ENCODE measurements around the gene THEM5.
"Not testable (repeated sequence)": the region's sequence is repeated elsewhere in the genome, so short reads cannot be mapped to it uniquely, and the experiment has no call there.

Gene THEM5

GRCh38 chr1:151891512-151891911 lies 38.0 kb upstream of the THEM5 start:
- no peak for DNase-seq (ENCODE audit: low spot score)
- no peak for TF ChIP-seq CTCF (IDR thresholded peaks at IDR 0.05; ENCODE audit: borderline replicate concordance, control extremely low read depth, extremely low read depth, insufficient read depth, missing control alignments)
- in situ Hi-C loops (cut with MboI; ENCODE audit: low sequenced_read_pairs, unreplicated experiment), result no loop called here

- no peak for TF ChIP-seq CTCF (IDR thresholded peaks at IDR 0.05; ENCODE audit: borderline replicate concordance, control extremely low read depth, extremely low read depth, insufficient read depth, missing control alignments)
- peak; percentile 38 for DNase-seq (ENCODE audit: low spot score)
- in situ Hi-C loops (cut with MboI; ENCODE audit: low sequenced_read_pairs, unreplicated experiment), result no loop called here
These were observed 35.6 kb upstream of the THEM5 start for GRCh38 chr1:151888972-151889570.

- in situ Hi-C loops (cut with MboI; ENCODE audit: low sequenced_read_pairs, unreplicated experiment), result no loop called here
- no peak for DNase-seq (ENCODE audit: low spot score)
- no peak for TF ChIP-seq CTCF (IDR thresholded peaks at IDR 0.05; ENCODE audit: borderline replicate concordance, control extremely low read depth, extremely low read depth, insufficient read depth, missing control alignments)
These were observed 33.5 kb upstream of the THEM5 start for GRCh38 chr1:151887028-151887427.

GRCh38 chr1:151885479-151885878 lies 32.0 kb upstream of the THEM5 start:
- in situ Hi-C loops (cut with MboI; ENCODE audit: low sequenced_read_pairs, unreplicated experiment), result no loop called here
- no peak for TF ChIP-seq CTCF (IDR thresholded peaks at IDR 0.05; ENCODE audit: borderline replicate concordance, control extremely low read depth, extremely low read depth, insufficient read depth, missing control alignments)
- no peak for DNase-seq (ENCODE audit: low spot score)

- DNase-seq (ENCODE audit: low spot score); in situ Hi-C loops (cut with MboI; ENCODE audit: low sequenced_read_pairs, unreplicated experiment): not testable (repeated sequence)
These were observed 31.4 kb upstream of the THEM5 start for GRCh38 chr1:151884879-151885278.

- DNase-seq (ENCODE audit: low spot score); in situ Hi-C loops (cut with MboI; ENCODE audit: low sequenced_read_pairs, unreplicated experiment): not testable (repeated sequence)
These were observed 30.9 kb upstream of the THEM5 start for GRCh38 chr1:151884445-151884844.

- in situ Hi-C loops (cut with MboI; ENCODE audit: low sequenced_read_pairs, unreplicated experiment); DNase-seq (ENCODE audit: low spot score): not testable (repeated sequence)
These were observed 30.4 kb upstream of the THEM5 start for GRCh38 chr1:151883898-151884297.

GRCh38 chr1:151882918-151883317 lies 29.4 kb upstream of the THEM5 start:
- in situ Hi-C loops (cut with MboI; ENCODE audit: low sequenced_read_pairs, unreplicated experiment); DNase-seq (ENCODE audit: low spot score): not testable (repeated sequence)

GRCh38 chr1:151882466-151882865 lies 29.0 kb upstream of the THEM5 start:
- DNase-seq (ENCODE audit: low spot score), result no peak
- in situ Hi-C loops (cut with MboI; ENCODE audit: low sequenced_read_pairs, unreplicated experiment), result no loop called here
- no peak for TF ChIP-seq CTCF (IDR thresholded peaks at IDR 0.05; ENCODE audit: borderline replicate concordance, control extremely low read depth, extremely low read depth, insufficient read depth, missing control alignments)

All from GM13976 (cell line).